Memory B cell (primary cell): ENCODE data around the gene GSTO1.
"Not testable (repeated sequence)": the region's sequence is repeated elsewhere in the genome, so short reads cannot be mapped to it uniquely, and the experiment has no call there.

Experiments
- ATAC-seq: fragments of 150-1000 bp; cut with Tn5 transposase; 2 replicates; pipeline ENCODE4 v1.10.0; 2021; ENCODE audit warnings: low read depth, mild to moderate bottlenecking, moderate library complexity
- DNase-seq, 2 donors: peaks; one replicate each; pipeline ENCODE4 v3.0.0; 2022; ENCODE audit warnings: low spot score in 2 of 2
- H3K27ac Mint-ChIP-seq: one replicate; pipeline ENCODE4 v1.8.0; 2022; ENCODE audit warnings: mild to moderate bottlenecking, moderate library complexity, mixed read lengths
- H3K27me3 Mint-ChIP-seq: one replicate; pipeline ENCODE4 v1.8.0; 2022; ENCODE audit warnings: mixed read lengths
- H3K36me3 Mint-ChIP-seq: one replicate; pipeline ENCODE4 v1.8.0; 2022; ENCODE audit warnings: mild to moderate bottlenecking, mixed read lengths
- H3K4me1 Mint-ChIP-seq: one replicate; pipeline ENCODE4 v1.8.0; 2022; ENCODE audit warnings: mixed read lengths
- H3K4me3 Mint-ChIP-seq: one replicate; pipeline ENCODE4 v1.8.0; 2022; ENCODE audit warnings: mild to moderate bottlenecking, moderate library complexity, mixed read lengths
- H3K9me3 Mint-ChIP-seq: one replicate; pipeline ENCODE4 v1.8.0; 2022; ENCODE audit warnings: mixed read lengths

Gene GSTO1

DNA sequence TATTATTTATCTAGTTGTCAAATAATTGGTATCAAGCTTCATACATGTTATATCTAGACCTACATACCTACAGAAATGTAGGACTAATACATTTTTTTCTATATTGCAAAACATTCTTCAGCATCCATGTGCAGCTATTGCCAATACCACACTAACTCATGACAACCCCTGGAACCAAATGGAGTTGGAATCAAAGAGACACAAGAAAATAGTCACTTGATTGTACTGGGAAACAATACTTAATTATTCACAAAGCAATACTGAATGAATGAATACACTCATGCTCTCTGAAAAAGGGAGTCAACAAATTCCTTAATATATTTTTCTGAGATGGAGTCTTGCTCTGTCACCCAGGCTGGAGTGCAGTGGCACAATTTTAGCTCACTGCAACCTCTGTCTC lies 12.1 kb upstream of the GSTO1 start:
- H3K27ac Mint-ChIP-seq = no peak overlapping the region
- H3K4me3 Mint-ChIP-seq = no peak overlapping the region
- DNase-seq = no peak
- no peak for ATAC-seq
- no peaks in the 10 kb centered on the region for H3K9me3 Mint-ChIP-seq
- H3K4me1 Mint-ChIP-seq = no peaks in the 10 kb centered on the region
- no peaks in the 10 kb centered on the region for H3K36me3 Mint-ChIP-seq
- H3K27me3 Mint-ChIP-seq = peaks cover 14% of the 10 kb centered on the region

DNA sequence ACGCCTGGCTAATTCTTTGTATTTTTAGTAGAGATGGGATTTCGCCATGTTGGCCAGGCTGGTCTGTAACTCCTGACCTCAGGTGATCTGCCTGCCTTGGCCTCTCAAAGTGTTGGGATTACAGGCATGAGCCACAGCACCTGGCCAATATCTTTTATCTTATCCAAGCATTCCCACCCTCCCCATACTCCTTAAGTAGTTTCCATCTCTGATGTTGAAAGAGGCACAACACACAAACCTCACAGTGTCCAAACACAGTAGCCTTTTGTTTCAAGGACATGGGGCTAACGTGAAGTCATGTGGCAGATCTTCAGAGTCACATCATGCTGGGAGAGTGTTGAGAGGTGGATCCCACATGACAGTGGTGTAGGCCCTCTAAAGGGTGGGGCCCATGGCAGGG lies 11.7 kb upstream of the GSTO1 start:
- H3K4me1 Mint-ChIP-seq, H3K36me3 Mint-ChIP-seq, H3K9me3 Mint-ChIP-seq, ATAC-seq, DNase-seq, H3K27ac Mint-ChIP-seq, H3K4me3 Mint-ChIP-seq: not testable (repeated sequence)
- H3K27me3 Mint-ChIP-seq = peaks cover 12% of the 10 kb centered on the region

DNA sequence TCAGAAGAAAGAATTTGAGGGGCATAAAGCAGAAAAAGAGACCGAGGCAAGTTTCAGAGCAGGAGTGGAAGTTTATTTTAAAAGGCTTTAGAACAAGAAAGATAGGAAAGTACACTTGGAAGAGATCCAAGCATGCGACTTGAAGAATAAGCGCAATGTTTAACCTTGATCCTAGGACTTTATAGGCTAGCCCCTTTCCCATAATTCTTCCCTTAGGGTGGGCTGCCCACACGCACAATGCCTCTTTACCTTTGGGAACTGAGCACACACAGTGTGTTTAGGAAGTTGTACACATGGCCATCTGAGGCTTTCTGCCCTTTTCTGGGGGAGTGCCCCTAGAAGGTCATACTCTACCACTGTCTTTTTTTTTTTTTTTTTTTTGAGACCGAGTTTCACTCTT lies 11.2 kb upstream of the GSTO1 start:
- ATAC-seq (no peak), DNase-seq (no peak)
- H3K4me3 Mint-ChIP-seq = no peak overlapping the region
- H3K27me3 Mint-ChIP-seq = peaks cover 11% of the 10 kb centered on the region
- no peaks in the 10 kb centered on the region for H3K9me3 Mint-ChIP-seq
- no peaks in the 10 kb centered on the region for H3K4me1 Mint-ChIP-seq
- no peak overlapping the region for H3K27ac Mint-ChIP-seq
- no peaks in the 10 kb centered on the region for H3K36me3 Mint-ChIP-seq

DNA sequence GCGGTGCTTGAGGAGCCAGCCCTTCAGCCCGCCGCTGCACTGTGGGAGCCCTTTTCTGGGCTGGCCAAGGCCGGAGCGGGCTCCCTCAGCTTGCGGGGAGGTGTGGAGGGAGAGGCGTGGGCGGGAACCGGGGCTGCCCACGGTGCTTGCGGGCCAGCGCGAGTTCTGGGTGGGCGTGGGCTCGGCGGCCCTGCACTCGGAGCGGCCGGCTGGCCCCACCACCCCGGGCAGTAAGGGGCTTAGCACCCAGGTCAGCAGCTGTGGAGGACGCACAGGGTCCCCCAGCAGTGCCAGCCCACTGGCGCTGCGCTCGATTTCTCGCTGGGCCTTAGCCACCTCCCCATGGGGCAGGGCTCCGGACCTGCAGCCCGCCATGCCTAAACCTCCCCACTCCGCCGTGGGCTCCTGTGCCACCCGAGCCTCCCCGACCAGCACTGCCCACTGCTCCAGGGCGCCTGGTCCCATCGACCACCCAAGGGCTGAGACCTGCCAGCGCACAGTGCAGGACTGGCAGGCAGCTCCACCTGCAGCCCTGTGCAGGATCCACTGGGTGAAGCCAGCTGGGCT lies 9.5 kb upstream of the GSTO1 start:
- Mint-ChIP-seq H3K36me3 (no peaks in the 10 kb centered on the region), H3K9me3 (no peaks in the 10 kb centered on the region), H3K27ac (no peak overlapping the region), H3K4me1 (no peaks in the 10 kb centered on the region), H3K4me3 (no peak overlapping the region), H3K27me3 (peaks cover 10% of the 10 kb centered on the region)
- ATAC-seq (no peak), DNase-seq (no peak)

DNA sequence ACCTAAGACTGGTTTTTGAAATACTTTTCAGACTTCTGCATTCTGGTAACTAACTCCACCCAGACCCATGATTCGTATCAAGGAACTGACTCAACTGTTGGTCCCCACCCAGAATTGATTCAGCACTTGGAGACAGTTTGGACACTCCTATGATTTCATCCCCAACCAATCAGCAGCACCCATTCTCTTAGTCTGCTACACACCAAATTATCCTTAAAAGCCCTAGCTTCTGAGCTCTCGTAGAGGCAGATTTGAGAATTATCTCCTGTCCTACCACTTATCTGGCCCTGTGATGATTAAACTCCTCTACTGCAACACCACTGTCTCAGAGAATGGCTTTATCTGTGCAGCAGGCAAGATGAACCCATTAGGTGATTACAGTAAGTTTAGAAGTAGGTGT lies 7.7 kb upstream of the GSTO1 start:
- H3K27ac Mint-ChIP-seq = no peak overlapping the region
- DNase-seq = no peak
- ATAC-seq = no peak
- H3K36me3 Mint-ChIP-seq = no peaks in the 10 kb centered on the region
- no peaks in the 10 kb centered on the region for H3K4me1 Mint-ChIP-seq
- no peaks in the 10 kb centered on the region for H3K9me3 Mint-ChIP-seq
- H3K27me3 Mint-ChIP-seq = peaks cover 8% of the 10 kb centered on the region
- H3K4me3 Mint-ChIP-seq = no peak overlapping the region

GRCh38 chr10:104247513-104248146 lies 7.1 kb upstream of the GSTO1 start:
- no peak for DNase-seq
- no peak for ATAC-seq
- Mint-ChIP-seq H3K27ac (no peak overlapping the region), H3K36me3 (no peaks in the 10 kb centered on the region), H3K4me1 (no peaks in the 10 kb centered on the region), H3K9me3 (no peaks in the 10 kb centered on the region), H3K4me3 (no peak overlapping the region), H3K27me3 (peaks cover 8% of the 10 kb centered on the region)

DNA sequence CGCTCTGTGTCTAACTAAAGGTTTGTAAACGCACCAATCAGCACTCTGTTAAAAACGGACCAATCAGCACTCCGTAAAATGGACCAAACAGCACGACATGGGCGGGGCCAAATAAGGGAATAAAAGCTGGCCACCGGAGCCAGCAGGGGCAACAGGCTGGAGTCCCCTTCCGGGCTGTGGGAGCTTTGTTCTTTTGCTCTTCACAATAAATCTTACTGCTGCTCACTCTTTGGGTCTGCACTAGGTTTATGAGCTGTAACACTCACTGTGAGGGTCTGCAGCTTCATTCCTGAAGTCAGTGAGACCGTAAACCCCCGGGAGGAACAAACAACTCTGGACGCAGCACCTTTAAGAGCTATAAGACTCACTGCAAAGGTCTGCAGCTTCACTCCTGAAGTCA lies 5.8 kb upstream of the GSTO1 start:
- H3K4me1 Mint-ChIP-seq, H3K36me3 Mint-ChIP-seq, H3K27ac Mint-ChIP-seq, H3K4me3 Mint-ChIP-seq, H3K9me3 Mint-ChIP-seq, ATAC-seq, H3K27me3 Mint-ChIP-seq, DNase-seq: not testable (repeated sequence)

DNA sequence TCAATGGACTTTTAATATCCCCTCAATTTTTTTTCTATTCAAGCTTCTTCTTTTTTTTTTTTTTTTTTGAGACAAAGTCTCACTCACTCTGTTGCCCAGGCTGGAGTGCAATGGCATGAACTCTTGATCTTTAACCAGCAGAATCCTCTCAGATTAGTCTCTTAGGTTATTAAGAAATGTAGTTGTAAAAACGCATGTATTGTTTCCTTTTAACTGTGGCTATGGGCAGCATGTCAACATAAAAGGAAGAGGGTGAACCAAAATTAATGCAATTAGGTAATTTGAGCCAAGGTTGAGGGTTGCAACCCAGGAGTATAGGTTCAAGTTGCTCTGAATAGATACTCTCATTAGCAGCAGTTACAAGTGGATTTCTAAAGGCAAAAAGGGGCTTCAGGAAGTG lies 4.3 kb upstream of the GSTO1 start:
- Mint-ChIP-seq H3K27me3 (peaks cover 3% of the 10 kb centered on the region), H3K36me3 (no peaks in the 10 kb centered on the region), H3K27ac (no peak overlapping the region), H3K4me3 (no peak overlapping the region), H3K9me3 (no peaks in the 10 kb centered on the region), H3K4me1 (peaks cover 3% of the 10 kb centered on the region)
- ATAC-seq = no peak
- DNase-seq = no peak

- ATAC-seq (no peak), DNase-seq (no peak)
- Mint-ChIP-seq H3K9me3 (no peaks in the 10 kb centered on the region), H3K27me3 (peaks cover 3% of the 10 kb centered on the region), H3K4me1 (peaks cover 8% of the 10 kb centered on the region), H3K36me3 (no peaks in the 10 kb centered on the region), H3K27ac (no peak overlapping the region), H3K4me3 (no peak overlapping the region)
These were observed 3.2 kb upstream of the GSTO1 start for GRCh38 chr10:104251443-104251842.

- Mint-ChIP-seq H3K27me3 (peaks cover 3% of the 10 kb centered on the region), H3K4me1 (peaks cover 9% of the 10 kb centered on the region), H3K9me3 (no peaks in the 10 kb centered on the region), H3K27ac (no peak overlapping the region), H3K4me3 (no peak overlapping the region), H3K36me3 (no peaks in the 10 kb centered on the region)
- DNase-seq (no peak), ATAC-seq (no peak)
These were observed 2.3 kb upstream of the GSTO1 start for GRCh38 chr10:104252368-104252767.

DNA sequence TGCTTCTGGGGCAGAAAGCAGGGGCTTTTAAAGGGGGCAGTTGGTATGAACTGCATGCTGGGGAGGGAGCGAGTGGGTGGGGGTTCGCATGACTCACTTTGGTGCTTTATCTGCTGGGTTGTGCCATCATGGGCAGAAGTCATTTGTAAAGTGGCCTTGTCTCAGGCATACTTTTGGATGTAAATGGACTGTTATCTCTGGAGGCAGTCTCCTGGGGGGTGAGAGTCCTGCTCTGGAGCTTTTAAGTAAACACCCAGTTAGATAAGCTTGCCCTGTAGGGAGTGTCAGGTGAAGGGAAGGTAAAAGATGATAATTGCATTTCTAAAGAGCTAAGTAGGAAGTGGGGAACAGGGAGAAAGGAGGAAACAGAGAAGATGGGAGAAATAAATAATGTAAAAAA lies 1.6 kb upstream of the GSTO1 start:
- ATAC-seq (no peak), DNase-seq (no peak)
- peaks cover 3% of the 10 kb centered on the region for H3K27me3 Mint-ChIP-seq
- H3K36me3 Mint-ChIP-seq = peaks cover 3% of the 10 kb centered on the region
- peak overlapping the region; percentile 22 for H3K4me3 Mint-ChIP-seq
- H3K4me1 Mint-ChIP-seq = peaks cover 12% of the 10 kb centered on the region
- no peaks in the 10 kb centered on the region for H3K9me3 Mint-ChIP-seq
- H3K27ac Mint-ChIP-seq = no peak overlapping the region

DNA sequence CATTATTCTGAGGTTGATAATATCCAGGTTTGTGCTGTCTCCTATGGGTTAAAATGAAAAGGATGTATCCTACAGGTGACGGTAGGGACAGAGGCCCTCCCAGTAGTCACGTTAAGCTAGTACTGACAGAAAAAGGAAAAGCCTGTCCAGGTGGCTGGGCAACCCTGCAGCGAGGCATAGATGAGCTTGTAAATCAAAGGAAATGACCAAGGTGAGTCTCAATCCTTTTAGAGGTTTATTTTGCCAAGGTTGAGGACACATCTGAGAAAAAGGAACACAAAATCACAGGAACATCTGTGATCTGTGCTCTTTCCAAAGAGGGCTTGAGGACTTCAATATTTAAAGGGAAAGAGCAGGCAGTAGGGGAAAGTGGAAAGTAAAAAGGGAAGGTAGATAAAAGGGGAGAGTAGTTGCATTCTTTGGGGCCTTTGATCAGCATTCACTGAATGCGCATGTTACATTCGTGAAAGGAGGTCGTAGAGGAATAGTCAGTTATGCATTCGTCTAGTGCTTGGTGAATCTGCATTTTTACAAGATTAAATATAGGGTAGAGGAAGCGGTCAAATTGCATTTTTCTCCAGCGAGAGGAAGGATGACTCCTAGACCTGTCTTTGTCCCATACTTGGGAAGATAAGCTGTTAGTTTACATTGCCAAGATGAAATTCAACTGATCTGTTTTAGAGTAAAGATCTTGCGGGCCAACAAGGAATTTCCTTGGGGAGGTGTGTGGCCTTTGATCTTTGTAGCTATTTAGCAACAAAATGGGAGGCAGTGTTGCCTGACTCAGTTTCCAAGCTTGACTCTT lies 884 bp upstream of the GSTO1 start:
- H3K36me3 Mint-ChIP-seq = peaks cover 8% of the 10 kb centered on the region
- H3K27ac Mint-ChIP-seq = peak overlapping the region; percentile 90
- H3K9me3 Mint-ChIP-seq = no peaks in the 10 kb centered on the region
- peak overlapping the region; percentile 99 for H3K4me3 Mint-ChIP-seq
- peaks cover 2% of the 10 kb centered on the region for H3K27me3 Mint-ChIP-seq
- DNase-seq (no peak), ATAC-seq (no peak)
- peaks cover 16% of the 10 kb centered on the region for H3K4me1 Mint-ChIP-seq

- Mint-ChIP-seq H3K27me3 (no peaks in the 10 kb centered on the region), H3K36me3 (peaks cover 14% of the 10 kb centered on the region), H3K9me3 (no peaks in the 10 kb centered on the region), H3K27ac (peak overlapping the region; percentile 90), H3K4me1 (peaks cover 23% of the 10 kb centered on the region), H3K4me3 (peak overlapping the region; percentile 99)
- DNase-seq (no peak), ATAC-seq (peak; percentile 57)
These were observed 754 bp downstream of the GSTO1 start for GRCh38 chr10:104255311-104255981.

DNA sequence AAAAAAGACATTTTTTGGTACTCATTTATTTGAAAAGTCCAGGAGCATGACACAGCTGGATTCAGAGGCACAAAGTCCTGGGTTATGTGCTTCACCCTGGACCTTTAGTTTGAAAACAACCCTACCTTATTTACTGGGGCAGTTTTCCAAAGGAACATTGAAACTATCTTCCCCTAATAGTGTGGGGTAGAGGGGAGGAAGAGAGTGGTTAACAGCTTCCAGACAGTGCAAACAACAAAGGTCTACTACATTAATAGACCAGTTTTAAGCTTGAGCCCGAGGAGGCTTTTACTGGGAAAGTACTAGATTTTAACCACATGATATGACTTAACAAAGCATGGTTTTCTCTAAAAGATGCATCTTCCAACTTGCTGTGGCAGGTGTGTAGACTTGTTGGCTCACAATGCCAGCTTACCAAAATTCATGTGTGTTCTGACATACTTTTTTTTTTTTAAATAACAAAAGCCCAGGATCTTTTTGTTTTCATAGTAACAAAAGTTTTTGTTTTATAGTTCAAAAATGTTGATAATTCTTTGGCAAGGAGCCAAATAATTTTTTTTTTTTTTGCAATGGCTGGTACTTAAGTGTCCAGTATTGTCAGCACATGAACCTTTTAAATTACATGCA lies 1.8 kb downstream of the GSTO1 start:
- Mint-ChIP-seq H3K4me3 (no peak overlapping the region), H3K9me3 (no peaks in the 10 kb centered on the region), H3K36me3 (peaks cover 18% of the 10 kb centered on the region), H3K27ac (peak overlapping the region; percentile 90), H3K27me3 (no peaks in the 10 kb centered on the region), H3K4me1 (peaks cover 26% of the 10 kb centered on the region)
- no peak for DNase-seq
- ATAC-seq = no peak
